Measurements from ENCODE around the gene ZNF22. TPM values are rescaled to one million over a fixed set of nuclear protein-coding genes. Genes with fewer than 3 reads are reported as not detected.

The ZNF22 gene
- total and polyA plus RNA-seq, 7 donors = 12.9 to 29.9 (median 18.3) TPM

DNA sequence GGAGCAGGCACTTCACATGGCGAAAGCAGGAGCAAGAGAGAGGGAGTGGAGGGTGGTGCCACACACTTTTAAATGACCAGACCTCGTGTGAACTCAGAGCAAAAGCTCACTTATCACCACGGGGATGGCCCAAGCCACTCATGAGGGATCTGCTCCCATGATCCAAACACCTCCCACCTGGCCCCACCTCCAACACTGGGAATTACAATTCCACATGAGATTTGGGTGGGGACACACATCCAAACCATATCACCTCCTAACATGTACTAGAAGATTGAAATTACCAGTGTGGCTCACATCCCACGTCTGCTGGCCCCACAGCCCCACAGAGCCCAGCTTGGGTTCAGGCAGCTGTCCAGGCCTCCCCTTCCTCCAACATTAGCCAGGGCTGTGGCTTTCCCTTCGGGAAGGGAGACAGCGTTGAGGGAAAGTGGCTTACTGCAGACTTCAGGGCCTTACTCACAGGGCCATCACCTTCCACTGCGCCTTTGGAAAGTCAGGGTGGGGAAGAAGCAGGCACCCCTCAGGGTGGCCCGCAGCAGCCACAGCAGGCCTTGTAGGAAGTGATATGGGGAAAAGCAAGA is 29.8 kb upstream of the ZNF22 start:
- peaks cover 0 to 45% (median 34%) of the 10 kb centered on the region in 4 donors for H3K4me1 ChIP-seq
- intact Hi-C loops (cut with DNase I) = no loop called here

DNA sequence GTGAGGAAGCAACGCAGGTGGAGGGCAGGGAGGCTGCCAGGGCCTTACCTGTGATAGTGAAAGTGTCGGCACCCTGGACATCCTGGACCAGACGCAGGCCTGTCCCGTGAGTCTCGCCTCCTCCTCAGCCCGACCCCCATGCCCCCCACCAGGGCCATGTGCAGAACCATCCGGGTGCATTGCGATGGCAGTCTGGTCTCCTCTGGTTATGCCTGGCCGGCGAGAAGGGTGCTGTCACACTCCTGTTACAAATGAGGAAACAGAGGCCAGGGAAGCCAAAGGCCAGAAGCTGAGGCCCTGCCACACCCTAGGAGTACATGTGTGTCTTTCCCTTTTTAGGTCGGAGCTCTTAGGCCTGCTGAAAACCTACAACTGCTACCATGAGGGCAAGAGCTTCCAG is 29.3 kb upstream of the ZNF22 start:
- 91 to 93% methylated on average over 11 of the region's 11 CpGs for WGBS, 2 donors
- no peak for TF ChIP-seq EP300 (IDR thresholded peaks at IDR 0.05)
- TF ChIP-seq POLR2AphosphoS5 (IDR thresholded peaks at IDR 0.05) = no peak
- TF ChIP-seq, protein P1, sequence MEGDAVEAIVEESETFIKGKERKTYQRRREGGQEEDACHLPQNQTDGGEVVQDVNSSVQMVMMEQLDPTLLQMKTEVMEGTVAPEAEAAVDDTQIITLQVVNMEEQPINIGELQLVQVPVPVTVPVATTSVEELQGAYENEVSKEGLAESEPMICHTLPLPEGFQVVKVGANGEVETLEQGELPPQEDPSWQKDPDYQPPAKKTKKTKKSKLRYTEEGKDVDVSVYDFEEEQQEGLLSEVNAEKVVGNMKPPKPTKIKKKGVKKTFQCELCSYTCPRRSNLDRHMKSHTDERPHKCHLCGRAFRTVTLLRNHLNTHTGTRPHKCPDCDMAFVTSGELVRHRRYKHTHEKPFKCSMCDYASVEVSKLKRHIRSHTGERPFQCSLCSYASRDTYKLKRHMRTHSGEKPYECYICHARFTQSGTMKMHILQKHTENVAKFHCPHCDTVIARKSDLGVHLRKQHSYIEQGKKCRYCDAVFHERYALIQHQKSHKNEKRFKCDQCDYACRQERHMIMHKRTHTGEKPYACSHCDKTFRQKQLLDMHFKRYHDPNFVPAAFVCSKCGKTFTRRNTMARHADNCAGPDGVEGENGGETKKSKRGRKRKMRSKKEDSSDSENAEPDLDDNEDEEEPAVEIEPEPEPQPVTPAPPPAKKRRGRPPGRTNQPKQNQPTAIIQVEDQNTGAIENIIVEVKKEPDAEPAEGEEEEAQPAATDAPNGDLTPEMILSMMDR (IDR thresholded peaks at IDR 0.05) = no peak
- no peak for TF ChIP-seq POLR2A (IDR thresholded peaks at IDR 0.05)
- intact Hi-C loops (cut with DNase I) = no loop called here
- no peaks in the 10 kb centered on the region for H3K27me3 ChIP-seq
- H3K9me3 ChIP-seq = no peaks in the 10 kb centered on the region
- H3K4me1 ChIP-seq = peaks cover 0 to 45% (median 37%) of the 10 kb centered on the region in 4 donors
- no peak overlapping the region for H3K4me3 ChIP-seq
- H3K27ac ChIP-seq = peak overlapping the region in 1 of 4 donors; percentile 2
- peaks cover 3 to 36% (median 11%) of the 10 kb centered on the region in 4 donors for H3K36me3 ChIP-seq
- peak; percentile 65 for DNase-seq

More for the DNA sequence above, 29.8 kb upstream of the ZNF22 start:
- H3K4me3 ChIP-seq = no peak overlapping the region
- 89 to 93% methylated on average over 8 of the region's 8 CpGs for WGBS, 2 donors
- peak overlapping the region in 1 of 4 donors; percentile 2 for H3K27ac ChIP-seq
- peaks cover 3 to 35% (median 11%) of the 10 kb centered on the region in 4 donors for H3K36me3 ChIP-seq
- TF ChIP-seq POLR2A (IDR thresholded peaks at IDR 0.05) (no peak), EP300 (IDR thresholded peaks at IDR 0.05) (no peak), POLR2AphosphoS5 (IDR thresholded peaks at IDR 0.05) (no peak)
- TF ChIP-seq, protein P1 (IDR thresholded peaks at IDR 0.05) = no peak
- H3K27me3 ChIP-seq = no peaks in the 10 kb centered on the region
- DNase-seq = no peak
- no peaks in the 10 kb centered on the region for H3K9me3 ChIP-seq

DNA sequence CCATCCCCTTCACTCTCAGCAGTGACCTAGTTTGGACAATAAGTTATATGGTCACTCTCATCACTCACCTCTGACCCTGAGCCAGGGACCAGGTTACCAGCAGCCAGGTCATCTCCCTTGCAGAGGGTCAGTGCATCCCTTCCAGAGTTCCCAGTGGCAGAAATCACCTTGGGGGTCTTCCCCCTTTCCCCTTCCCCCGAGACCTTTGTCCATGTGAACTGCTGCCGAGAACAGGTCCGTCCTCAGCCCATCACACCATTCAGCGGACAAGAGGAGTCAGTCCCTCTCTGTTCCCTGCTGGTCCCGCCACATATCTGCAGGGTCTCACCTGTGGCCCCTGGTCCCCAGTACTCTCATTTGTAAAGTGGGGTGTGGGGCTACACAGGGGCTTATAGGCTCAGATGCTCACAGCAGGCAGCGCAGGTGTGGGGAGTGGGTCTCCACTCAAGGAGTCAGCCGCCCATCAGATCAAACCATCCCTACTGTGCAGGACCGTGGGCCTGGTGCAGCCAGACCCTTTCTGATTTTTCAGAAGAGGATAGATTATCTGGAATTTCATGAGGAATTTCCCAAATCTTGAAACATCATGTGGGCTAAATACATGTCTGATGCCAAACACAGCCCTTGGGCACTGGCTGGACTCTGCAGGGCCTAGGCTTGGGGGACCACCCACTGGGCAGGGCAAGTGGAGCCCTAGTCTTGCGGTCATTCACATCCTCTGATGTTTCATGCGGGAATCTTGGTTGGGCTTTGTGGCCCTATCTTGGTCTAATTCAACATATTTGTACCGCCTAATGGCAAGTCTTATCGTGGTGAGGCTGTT is 28.6 kb upstream of the ZNF22 start:
- Histone ChIP-seq H3K27me3 (no peaks in the 10 kb centered on the region), H3K27ac (peak overlapping the region; percentile 31 to 92 (median 90)), H3K4me1 (peaks cover 0 to 48% (median 41%) of the 10 kb centered on the region in 4 donors), H3K36me3 (peaks cover 7 to 43% (median 12%) of the 10 kb centered on the region in 4 donors), H3K9me3 (no peaks in the 10 kb centered on the region), H3K4me3 (no peak overlapping the region)
- DNase-seq = peak; percentile 66
- no peak for TF ChIP-seq POLR2A (IDR thresholded peaks at IDR 0.05)
- TF ChIP-seq POLR2AphosphoS5 (IDR thresholded peaks at IDR 0.05) = no peak
- TF ChIP-seq EP300 (IDR thresholded peaks at IDR 0.05) = no peak
- TF ChIP-seq, protein P1 (IDR thresholded peaks at IDR 0.05) = no peak
- intact Hi-C loops (cut with DNase I) = no loop called here
- 97% methylated on average over 12 of the region's 12 CpGs for WGBS, 2 donors

DNA sequence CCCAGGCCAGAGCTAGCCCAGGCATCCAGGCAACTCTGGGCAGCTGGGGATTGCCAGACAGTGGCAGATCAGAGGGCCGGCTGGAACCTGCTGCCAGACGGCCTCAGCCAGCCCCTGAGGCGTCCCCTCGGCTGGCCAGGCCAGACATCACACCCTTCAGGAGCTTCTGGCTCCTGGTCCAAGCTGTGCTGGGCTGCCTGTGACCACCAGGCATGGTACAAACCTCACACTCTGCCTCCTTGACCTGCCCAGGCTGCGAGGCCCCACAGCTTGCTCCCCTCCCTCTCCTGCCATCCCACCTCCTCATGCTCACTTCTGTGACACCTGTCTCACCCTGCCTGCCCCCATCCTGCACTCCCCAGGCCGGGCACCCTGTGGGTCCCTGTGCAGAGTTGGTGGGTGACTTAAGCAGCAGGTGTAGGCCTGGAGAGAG is 27.8 kb upstream of the ZNF22 start:
- intact Hi-C loops (cut with DNase I) = no loop called here
- no peaks in the 10 kb centered on the region for H3K9me3 ChIP-seq
- 87 to 90% methylated on average over 6 of the region's 6 CpGs for WGBS, 2 donors
- peak overlapping the region; percentile 88 to 92 (median 90) for H3K27ac ChIP-seq
- TF ChIP-seq, protein P1 (IDR thresholded peaks at IDR 0.05) = no peak
- TF ChIP-seq EP300 (IDR thresholded peaks at IDR 0.05) = no peak
- peak in 2 of 4 donors; percentile 10 to 17 for TF ChIP-seq POLR2AphosphoS5 (IDR thresholded peaks at IDR 0.05)
- no peak overlapping the region for H3K4me3 ChIP-seq
- H3K27me3 ChIP-seq = no peaks in the 10 kb centered on the region
- peaks cover 0 to 48% (median 45%) of the 10 kb centered on the region in 4 donors for H3K4me1 ChIP-seq
- DNase-seq = peak; percentile 67
- peaks cover 8 to 51% (median 15%) of the 10 kb centered on the region in 4 donors for H3K36me3 ChIP-seq
